H1 (cell line): Measurements from ENCODE around the gene PPP1R11. TPM values are rescaled to one million over a fixed set of nuclear protein-coding genes. Genes with fewer than 3 reads are reported as not detected.

Experiments used
- CTCF ChIA-PET: fragments of 300-600 bp; sonication (Branson Sonifier 250); formaldehyde crosslinking; loops from one replicate; lab custom pipeline; 2021; ENCODE audit not compliant: partially characterized antibody; lab: Charles Lee
- POLR2A ChIA-PET: fragments of 300-600 bp; sonication (Branson Sonifier 250); formaldehyde crosslinking; loops from one replicate; lab custom pipeline; 2021; ENCODE audit warnings: inconsistent platforms; ENCODE audit not compliant: partially characterized antibody; lab: Charles Lee
- DNase-seq, 2 experiments: peaks; one replicate each; pipeline versions ENCODE4 v3.0.0 to v3.0.0-alpha.2; 2010 to 2022; ENCODE audit warnings: low spot score in 2 of 2, low read depth in 1 of 2, mixed read lengths in 1 of 2
- FAIRE-seq: peaks from 2 replicates; lab custom pipeline; 2011; peaks lifted over from hg19 to GRCh38; lab: Jason Lieb, UNC
- H2AFZ ChIP-seq: 2 replicates; pipeline ENCODE4 v1.8.1; 2012; ENCODE audit warnings: low read length, inconsistent platforms
- H2AK5ac ChIP-seq: 2 replicates; pipeline ENCODE4 v1.6.1; 2013; ENCODE audit warnings: low read depth, low read length
- H2BK120ac ChIP-seq: replicated peaks from 2 replicates; pipeline ENCODE3; 2013; ENCODE audit warnings: low read depth, low read length, inconsistent platforms
- H2BK12ac ChIP-seq: 2 replicates; pipeline ENCODE4 v1.6.1; 2013; ENCODE audit warnings: low read depth, low read length
- H2BK15ac ChIP-seq: 2 replicates; pipeline ENCODE4 v1.6.1; 2013; ENCODE audit warnings: low read length
- H2BK20ac ChIP-seq: 2 replicates; pipeline ENCODE4 v1.6.1; 2013; ENCODE audit warnings: low read length
- H2BK5ac ChIP-seq: 2 replicates; pipeline ENCODE4 v1.6.1; 2013; ENCODE audit warnings: low read depth, low read length
- H3K14ac ChIP-seq: 2 replicates; pipeline ENCODE4 v1.6.1; 2013; ENCODE audit warnings: inconsistent platforms; ENCODE audit not compliant: insufficient read length
- H3K18ac ChIP-seq: 2 replicates; pipeline ENCODE4 v1.6.1; 2013; ENCODE audit warnings: low read length; ENCODE audit errors: extremely low read depth
- H3K23ac ChIP-seq: 2 replicates; pipeline ENCODE4 v1.6.1; 2013; ENCODE audit warnings: inconsistent platforms; ENCODE audit not compliant: insufficient read length
- H3K23me2 ChIP-seq: 2 replicates; pipeline ENCODE4 v1.6.1; 2013; ENCODE audit warnings: low read depth, low read length
- H3K27ac ChIP-seq: 2 replicates; pipeline ENCODE4 v1.6.1; 2011; ENCODE audit warnings: low read depth, low read length, inconsistent platforms
- H3K27me3 ChIP-seq, 4 experiments: replicated peaks in 1 of 4; 1 replicate in 1 of 4; 2 replicates in 3 of 4; pipeline versions ENCODE4 v1.6.1 to v1.8.1; 2011 to 2013; ENCODE audit warnings: low read length in 3 of 4, mild to moderate bottlenecking in 3 of 4, inconsistent platforms in 2 of 4, mixed read lengths in 2 of 4, moderate library complexity in 1 of 4; ENCODE audit not compliant: control insufficient read depth in 3 of 4, insufficient read depth in 3 of 4; ENCODE audit errors: extremely low read depth in 1 of 4
- H3K36me3 ChIP-seq, 4 experiments: 2 replicates each; pipeline versions ENCODE4 v1.6.1 to v1.8.1; 2011 to 2013; ENCODE audit warnings: mild to moderate bottlenecking in 4 of 4, low read length in 3 of 4, moderate library complexity in 2 of 4, control low read depth in 1 of 4, inconsistent platforms in 1 of 4; ENCODE audit not compliant: insufficient read depth in 4 of 4, control insufficient read depth in 2 of 4
- H3K4ac ChIP-seq: replicated peaks from 2 replicates; pipeline ENCODE3; 2013; ENCODE audit warnings: low read length, low read depth, mixed read lengths, inconsistent platforms; ENCODE audit not compliant: insufficient read length
- H3K4me1 ChIP-seq, 4 experiments: replicated peaks in 1 of 4; 1 replicate in 1 of 4; 2 replicates in 3 of 4; pipeline versions ENCODE4 v1.6.1 to v1.8.1; 2011 to 2013; ENCODE audit warnings: low read length in 3 of 4, inconsistent platforms in 2 of 4, mixed read lengths in 1 of 4; ENCODE audit not compliant: insufficient read depth in 4 of 4, control insufficient read depth in 3 of 4
- H3K4me2 ChIP-seq, 2 experiments: 2 replicates each; pipeline versions ENCODE4 v1.6.1 to v1.8.1; 2011 to 2013; ENCODE audit warnings: low read depth in 2 of 2, low read length in 2 of 2, control low read depth in 1 of 2, inconsistent platforms in 1 of 2, mild to moderate bottlenecking in 1 of 2; ENCODE audit not compliant: insufficient read depth in 1 of 2
- H3K4me3 ChIP-seq, 4 experiments: fragments of 200-600, 300-600 bp in 1 of 4; sonication (generic), shearing (Covaris generic), sonication (Bioruptor Twin) in 1 of 4; 2 replicates each; pipeline versions ENCODE4 v1.5.1 to v1.8.1; 2011 to 2016; ENCODE audit warnings: low read length in 4 of 4, low read depth in 3 of 4, control low read depth in 2 of 4, inconsistent platforms in 2 of 4, mild to moderate bottlenecking in 2 of 4, mixed read lengths in 1 of 4, moderate library complexity in 1 of 4; ENCODE audit not compliant: insufficient read depth in 2 of 4; ENCODE audit errors: extremely low read depth in 1 of 4
- H3K56ac ChIP-seq: replicated peaks from 2 replicates; pipeline ENCODE3; 2013; ENCODE audit warnings: low read depth, mild to moderate bottlenecking, mixed read lengths, low read length, inconsistent platforms; ENCODE audit not compliant: insufficient read length
- H3K79me1 ChIP-seq: 2 replicates; pipeline ENCODE4 v1.6.1; 2013; ENCODE audit warnings: low read depth, low read length, control low read depth
- H3K79me2 ChIP-seq, 2 experiments: 2 replicates each; pipeline versions ENCODE4 v1.6.1 to v1.8.1; 2012 to 2013; ENCODE audit warnings: low read length in 2 of 2, mild to moderate bottlenecking in 2 of 2, inconsistent platforms in 1 of 2; ENCODE audit not compliant: insufficient read depth in 2 of 2, control insufficient read depth in 1 of 2
- H3K9ac ChIP-seq, 4 experiments: replicated peaks in 1 of 4; 1 replicate in 1 of 4; 2 replicates in 3 of 4; pipeline versions ENCODE4 v1.6.1 to v1.8.1; 2011 to 2013; ENCODE audit warnings: low read depth in 3 of 4, low read length in 3 of 4, control low read depth in 2 of 4, mild to moderate bottlenecking in 2 of 4, moderate library complexity in 2 of 4, inconsistent platforms in 1 of 4; ENCODE audit errors: extremely low read depth in 1 of 4
- H3K9me3 ChIP-seq, 2 experiments: 2 replicates each; pipeline versions ENCODE4 v1.6.1 to v1.8.1; 2012 to 2013; ENCODE audit warnings: mild to moderate bottlenecking in 2 of 2, moderate library complexity in 2 of 2, control low read depth in 1 of 2, inconsistent platforms in 1 of 2, low read depth in 1 of 2, low read length in 1 of 2, mixed read lengths in 1 of 2; ENCODE audit not compliant: insufficient read depth in 2 of 2
- H4K20me1 ChIP-seq, 2 experiments: replicated peaks in 1 of 2; 2 replicates each; pipeline versions ENCODE3 to v1.8.1; 2011 to 2013; ENCODE audit warnings: inconsistent platforms in 2 of 2, low read length in 2 of 2, mild to moderate bottlenecking in 1 of 2; ENCODE audit not compliant: insufficient read depth in 2 of 2, control insufficient read depth in 1 of 2
- H4K5ac ChIP-seq: 2 replicates; pipeline ENCODE4 v1.6.1; 2013; ENCODE audit warnings: low read length, low read depth, mixed read lengths, inconsistent platforms; ENCODE audit not compliant: insufficient read length
- H4K8ac ChIP-seq: 2 replicates; pipeline ENCODE4 v1.8.0; 2013; ENCODE audit warnings: mild to moderate bottlenecking, moderate library complexity, low read length, inconsistent platforms; ENCODE audit not compliant: insufficient read depth; ENCODE audit errors: extremely low read depth
- H4K91ac ChIP-seq: replicated peaks from 2 replicates; pipeline ENCODE3; 2013; ENCODE audit warnings: low read length, mixed read lengths, inconsistent platforms; ENCODE audit not compliant: insufficient read length
- RAD21 ChIP-seq, 2 experiments: IDR thresholded peaks in 1 of 2; conservative IDR thresholded peaks in 1 of 2; 2 replicates each; pipeline ENCODE4 v1.6.1; 2011; ENCODE audit warnings: low read depth in 2 of 2, low read length in 2 of 2, improper control_type of control experiment in 1 of 2, inconsistent platforms in 1 of 2, mild to moderate bottlenecking in 1 of 2, moderate library complexity in 1 of 2
- TCF12 ChIP-seq: IDR thresholded peaks from 2 replicates; pipeline ENCODE4 v1.6.1; 2011; ENCODE audit warnings: low read depth, mild to moderate bottlenecking, low read length
- WGBS, 2 experiments: shearing (Covaris generic) in 1 of 2; methylation state at CpG; one replicate each; pipeline versions ENCODE4 v1.1.6 to v1.1.7; 2013 to 2015; ENCODE audit warnings: low lambda C conversion rate in 2 of 2, mixed read lengths in 2 of 2, inconsistent platforms in 1 of 2, low coverage in 1 of 2, missing lambda C conversion rate in 1 of 2; ENCODE audit not compliant: insufficient replicate concordance in 2 of 2, insufficient coverage in 1 of 2, insufficient read length in 1 of 2; ENCODE audit errors: extremely low coverage in 1 of 2, missing lambda C conversion rate in 1 of 2; 5-methylcytosine and 5-hydroxymethylcytosine counted together
- polyA plus RNA-seq, 7 experiments: library from polyadenylated mRNA; depleted of rRNA in 3 of 7; stranded (reverse) in 5 of 7; unstranded in 2 of 7; fragments of >200 nt in 5 of 7; fragments of 200-250 nt in 2 of 7; gene quantifications; 1 replicate in 5 of 7; 2 replicates in 1 of 7; 4 replicates in 1 of 7; pipeline versions ENCODE4 v1.2.1 to v1.2.3, GENCODE V29; 2011 to 2013; ENCODE audit warnings: missing spikeins in 2 of 7, mixed read lengths in 2 of 7
- total RNA-seq: library from RNA; stranded (reverse); fragmentation: NEBNext Ultra II Directional; extraction: Animal tissue kit (Norgen Biotek cat#: 25700); gene quantifications from 2 replicates; pipeline ENCODE4 v1.2.1, GENCODE V29; 2021
- TF ChIP-seq, protein P1 (sequence below), 3 experiments: IDR thresholded peaks; 1 replicate in 2 of 3; 2 replicates in 1 of 3; pipeline versions ENCODE4 v1.5.1 to v1.6.1; 2011; ENCODE audit warnings: low read length in 3 of 3, mild to moderate bottlenecking in 3 of 3, inconsistent platforms in 2 of 3, low read depth in 1 of 3, moderate library complexity in 1 of 3; ENCODE audit not compliant: insufficient read depth in 1 of 3; ENCODE audit errors: control extremely low read depth in 1 of 3

PPP1R11 gene
- total and polyA plus RNA-seq, 2 of the 8 experiments (the other 6 are each of a cell fraction or from before 2014, with no cell fraction given) = 26.1 to 32.8 TPM

DNA sequence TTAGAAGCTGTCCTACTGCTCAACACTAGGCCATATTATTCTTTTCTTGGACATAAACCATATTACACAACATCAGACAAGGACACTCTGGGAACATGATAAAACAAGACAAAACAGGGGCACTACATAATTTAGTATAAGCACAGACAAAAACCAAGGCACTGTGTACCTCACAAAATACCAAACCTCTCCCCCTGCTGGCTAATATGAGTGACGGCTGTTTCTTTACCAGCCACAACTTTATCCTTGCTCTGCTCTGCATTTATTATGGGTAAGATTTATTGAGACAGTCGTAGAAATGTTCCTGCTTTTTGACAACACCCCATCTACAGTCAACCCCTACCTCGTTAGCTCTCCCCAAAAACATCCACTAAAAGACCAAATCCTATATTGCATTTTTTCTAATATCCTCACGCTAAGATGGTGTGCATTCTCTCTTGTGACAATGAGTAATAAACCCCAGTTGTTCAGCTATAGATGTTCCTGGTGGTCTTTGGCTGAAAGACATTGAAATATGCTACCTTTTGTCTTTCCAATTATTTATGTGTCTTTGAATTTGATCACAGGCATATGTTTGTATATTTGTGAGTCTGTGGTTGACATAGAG lies 29.7 kb upstream of the PPP1R11 start:
- FAIRE-seq (no peak), DNase-seq (no peak)
- Histone ChIP-seq H3K9ac (no peak overlapping the region), H4K20me1 (peaks cover 0 to under 1% of the 10 kb centered on the region in 2 experiments), H2AK5ac (no peak overlapping the region), H3K36me3 (no peaks in the 10 kb centered on the region), H2BK15ac (no peak overlapping the region), H3K23me2 (no peaks in the 10 kb centered on the region), H3K4ac (no peak overlapping the region), H2AFZ (no peak overlapping the region), H4K8ac (no peak overlapping the region), H3K14ac (no peak overlapping the region), H2BK12ac (no peak overlapping the region), H3K79me2 (no peaks in the 10 kb centered on the region), H3K18ac (no peak overlapping the region), H2BK5ac (no peak overlapping the region), H3K4me1 (no peaks in the 10 kb centered on the region), H4K91ac (no peak overlapping the region), H3K23ac (no peak overlapping the region), H4K5ac (no peak overlapping the region), H3K4me2 (no peak overlapping the region), H2BK120ac (no peak overlapping the region), H3K27me3 (no peaks in the 10 kb centered on the region), H3K4me3 (no peak overlapping the region), H2BK20ac (no peak overlapping the region), H3K56ac (no peak overlapping the region), H3K9me3 (no peaks in the 10 kb centered on the region), H3K79me1 (no peaks in the 10 kb centered on the region), H3K27ac (no peak overlapping the region)
- TF ChIP-seq RAD21 (IDR thresholded peaks at IDR 0.05 in 1 of 2, conservative IDR thresholded peaks at IDR 0.05 in 1 of 2; ENCODE audit: low read depth in 2 of 2, low read length in 2 of 2) (peak in 1 of 2 experiments; percentile 19; a peak in 2 of 4 replicates), TCF12 (no peak)
- TF ChIP-seq, protein P1, sequence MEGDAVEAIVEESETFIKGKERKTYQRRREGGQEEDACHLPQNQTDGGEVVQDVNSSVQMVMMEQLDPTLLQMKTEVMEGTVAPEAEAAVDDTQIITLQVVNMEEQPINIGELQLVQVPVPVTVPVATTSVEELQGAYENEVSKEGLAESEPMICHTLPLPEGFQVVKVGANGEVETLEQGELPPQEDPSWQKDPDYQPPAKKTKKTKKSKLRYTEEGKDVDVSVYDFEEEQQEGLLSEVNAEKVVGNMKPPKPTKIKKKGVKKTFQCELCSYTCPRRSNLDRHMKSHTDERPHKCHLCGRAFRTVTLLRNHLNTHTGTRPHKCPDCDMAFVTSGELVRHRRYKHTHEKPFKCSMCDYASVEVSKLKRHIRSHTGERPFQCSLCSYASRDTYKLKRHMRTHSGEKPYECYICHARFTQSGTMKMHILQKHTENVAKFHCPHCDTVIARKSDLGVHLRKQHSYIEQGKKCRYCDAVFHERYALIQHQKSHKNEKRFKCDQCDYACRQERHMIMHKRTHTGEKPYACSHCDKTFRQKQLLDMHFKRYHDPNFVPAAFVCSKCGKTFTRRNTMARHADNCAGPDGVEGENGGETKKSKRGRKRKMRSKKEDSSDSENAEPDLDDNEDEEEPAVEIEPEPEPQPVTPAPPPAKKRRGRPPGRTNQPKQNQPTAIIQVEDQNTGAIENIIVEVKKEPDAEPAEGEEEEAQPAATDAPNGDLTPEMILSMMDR (IDR thresholded peaks at IDR 0.05; ENCODE audit: control extremely low read depth in 1 of 3, insufficient read depth in 1 of 3, low read depth in 1 of 3, low read length in 3 of 3) = peak in 2 of 3 experiments; percentile 20 to 64; a peak in 2 of 4 replicates
- 60% methylated on average over 4 of the region's 4 CpGs; no CpG with 5 or more reads in 1 of the 2 experiments for WGBS, 2 experiments
- ChIA-PET POLR2A (no interaction called here), CTCF (interaction anchor here (0.6 to 2.5 kb wide), 9 partner anchors 9 to 290 kb away, joined by 3 to 11 read pairs (median 4); no protein-coding TSS in a partner anchor)
